GM21786 (cell line): ENCODE measurements around the gene LY86.
A peak's percentile ranks its signal among the peaks of the same experiment; 100 is the strongest.

ENCODE experiments used
- ATAC-seq: cut with Tn5 transposase; IDR thresholded peaks from one replicate; pipeline ENCODE4 v1.9.1; 2021; ENCODE audit not compliant: unreplicated experiment

The LY86 gene

DNA sequence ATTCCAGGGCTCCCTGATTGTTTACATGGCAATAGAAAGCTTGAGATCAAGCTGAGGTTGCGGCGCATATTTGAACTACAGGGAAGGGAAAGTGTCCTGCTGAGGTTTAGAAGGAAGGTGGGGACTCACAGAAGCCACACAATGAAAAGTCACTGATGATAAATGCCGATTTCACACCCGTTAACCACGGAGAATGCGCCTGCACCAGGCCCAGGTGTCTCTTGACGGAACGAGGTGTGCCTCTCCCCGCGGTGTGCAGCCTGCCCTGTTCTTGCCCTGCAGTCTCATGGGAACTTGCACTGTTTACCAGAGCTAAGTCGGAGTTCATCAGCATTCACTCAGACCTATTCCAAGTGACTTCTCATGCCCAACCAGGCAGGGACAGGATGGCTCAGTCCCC is 90.3 kb downstream of the LY86 start:
- ATAC-seq: no peak

DNA sequence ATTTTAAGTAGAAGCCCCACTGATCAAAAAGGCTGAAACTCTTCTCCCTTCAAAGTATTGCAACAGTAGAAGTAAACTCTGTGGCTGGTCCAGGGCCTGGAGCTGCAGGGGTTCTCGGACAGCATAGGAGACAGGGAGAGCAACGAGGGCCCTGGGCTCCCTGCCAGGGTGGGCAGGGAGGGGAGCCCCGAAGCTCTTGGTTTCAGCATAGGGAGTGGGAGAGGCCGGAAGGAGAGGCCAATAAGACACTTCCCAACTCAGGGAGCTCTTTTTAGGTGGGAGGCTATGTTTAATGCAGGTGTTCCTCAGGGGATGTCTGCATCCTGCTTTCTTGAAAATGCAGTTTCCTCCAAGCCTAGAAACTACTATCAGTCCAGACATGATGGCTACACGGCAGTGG is 91.1 kb downstream of the LY86 start:
- ATAC-seq: no peak

DNA sequence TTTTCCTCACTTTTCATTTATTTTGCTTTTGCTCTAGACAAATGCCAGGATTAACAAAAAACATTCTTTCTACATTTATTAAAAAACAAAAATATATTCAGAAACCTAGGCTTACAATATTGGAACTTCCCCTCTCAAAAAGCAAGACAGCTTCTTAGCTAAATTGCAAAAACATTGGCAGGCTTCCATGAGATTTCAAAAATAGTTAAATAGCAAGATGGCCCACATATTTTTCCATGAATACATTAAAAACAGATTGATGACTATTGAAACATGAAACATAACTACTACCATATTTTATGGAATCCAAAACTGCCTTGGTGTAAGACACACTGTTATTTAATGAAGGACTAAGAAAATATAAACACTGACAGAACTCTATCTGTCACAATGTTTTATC is 92.0 kb downstream of the LY86 start:
- ATAC-seq: no peak

DNA sequence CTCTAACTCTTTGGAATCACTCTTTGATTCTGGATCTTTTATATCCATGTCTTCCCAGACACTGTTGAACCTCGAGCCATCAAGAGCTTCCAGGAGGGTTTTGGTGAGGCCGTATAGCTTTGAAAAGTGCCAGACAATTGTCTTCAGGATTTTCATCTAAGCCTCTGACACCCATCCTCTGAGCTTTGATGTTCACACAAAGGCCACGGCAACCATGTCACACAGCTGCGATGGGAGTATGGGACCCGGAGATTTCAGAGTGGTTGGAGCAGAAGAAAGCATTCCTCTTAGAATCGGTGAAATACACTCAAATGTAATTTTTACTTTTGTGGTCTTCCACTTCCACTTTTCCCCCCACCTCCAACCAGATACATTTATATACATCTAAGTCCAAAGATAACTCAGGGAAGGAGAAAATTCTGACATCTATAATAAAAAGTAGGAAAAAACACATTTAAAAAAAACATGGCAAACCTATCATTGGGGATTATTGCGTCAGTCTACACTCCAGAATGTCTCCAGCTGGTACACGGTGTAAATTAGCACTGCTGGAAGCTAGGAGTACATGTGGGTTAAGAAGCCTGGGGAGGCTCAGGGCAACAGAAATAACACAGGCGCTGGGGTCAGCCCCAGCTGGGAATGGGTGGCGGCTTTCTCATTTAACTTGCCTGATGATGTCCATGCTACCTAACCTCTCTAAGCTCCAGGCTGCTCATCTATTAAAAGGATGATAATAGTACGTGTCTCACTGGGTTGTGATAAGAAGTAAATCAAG is 92.7 kb downstream of the LY86 start:
- ATAC-seq: no peak

DNA sequence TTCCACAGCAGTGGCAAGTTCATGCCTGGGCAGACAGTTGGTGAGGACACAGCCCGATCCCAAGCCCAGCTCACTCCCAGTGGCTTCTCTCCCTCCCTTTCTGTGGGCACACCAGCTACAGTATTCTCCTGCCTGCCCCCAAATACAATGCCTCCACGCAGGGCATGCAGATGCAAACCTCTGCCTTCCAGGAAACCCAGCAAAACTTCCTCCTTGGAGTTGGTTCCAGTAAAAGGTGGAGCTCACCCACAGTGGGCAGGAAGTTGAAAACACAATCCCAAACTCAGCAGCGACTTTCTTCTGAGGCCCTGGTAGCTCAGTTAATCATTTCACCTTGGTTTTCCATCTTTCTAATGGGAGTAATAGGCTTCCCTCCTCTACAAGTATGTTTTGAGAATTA is 93.7 kb downstream of the LY86 start:
- ATAC-seq: no peak

DNA sequence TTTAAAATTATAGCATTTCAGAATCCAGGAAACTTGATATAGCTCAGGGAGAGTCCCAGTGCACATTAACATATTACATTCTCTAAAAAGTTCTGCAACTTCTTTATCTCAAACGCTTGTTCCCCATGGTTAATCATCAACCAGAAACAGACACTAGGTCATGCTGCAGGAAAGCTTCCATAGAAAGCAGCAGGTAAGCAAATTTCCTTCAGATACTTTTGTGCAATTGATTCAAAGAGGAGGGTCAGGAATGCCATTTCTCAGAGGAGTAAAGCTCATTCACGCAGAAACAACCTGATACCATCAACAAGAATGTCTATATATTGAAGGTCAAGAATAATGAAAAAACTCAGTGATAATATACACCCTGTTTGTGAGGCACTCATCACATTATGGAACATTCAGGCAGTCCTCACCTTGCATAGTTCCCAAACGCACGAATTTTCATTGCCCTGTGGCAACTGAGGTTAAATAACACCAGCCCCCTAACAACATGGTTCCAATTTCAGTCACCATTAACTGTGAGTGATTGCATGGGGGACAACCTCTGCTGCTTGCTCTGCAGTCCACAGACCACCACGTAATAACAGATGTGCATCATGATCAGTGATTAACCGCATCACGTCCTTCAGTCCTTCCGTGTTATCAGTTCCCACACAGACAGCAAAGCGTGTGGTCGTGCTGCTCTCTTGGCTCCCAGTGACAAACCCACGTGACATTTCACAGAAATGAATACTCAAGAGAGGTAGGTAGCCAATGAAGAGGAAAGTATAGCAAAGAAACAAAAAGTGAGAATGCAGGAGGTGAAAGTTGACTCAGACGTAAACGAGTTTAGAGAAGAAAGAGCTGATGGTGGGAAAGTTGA is 95.7 kb downstream of the LY86 start:
- peak; percentile 86 for ATAC-seq

DNA sequence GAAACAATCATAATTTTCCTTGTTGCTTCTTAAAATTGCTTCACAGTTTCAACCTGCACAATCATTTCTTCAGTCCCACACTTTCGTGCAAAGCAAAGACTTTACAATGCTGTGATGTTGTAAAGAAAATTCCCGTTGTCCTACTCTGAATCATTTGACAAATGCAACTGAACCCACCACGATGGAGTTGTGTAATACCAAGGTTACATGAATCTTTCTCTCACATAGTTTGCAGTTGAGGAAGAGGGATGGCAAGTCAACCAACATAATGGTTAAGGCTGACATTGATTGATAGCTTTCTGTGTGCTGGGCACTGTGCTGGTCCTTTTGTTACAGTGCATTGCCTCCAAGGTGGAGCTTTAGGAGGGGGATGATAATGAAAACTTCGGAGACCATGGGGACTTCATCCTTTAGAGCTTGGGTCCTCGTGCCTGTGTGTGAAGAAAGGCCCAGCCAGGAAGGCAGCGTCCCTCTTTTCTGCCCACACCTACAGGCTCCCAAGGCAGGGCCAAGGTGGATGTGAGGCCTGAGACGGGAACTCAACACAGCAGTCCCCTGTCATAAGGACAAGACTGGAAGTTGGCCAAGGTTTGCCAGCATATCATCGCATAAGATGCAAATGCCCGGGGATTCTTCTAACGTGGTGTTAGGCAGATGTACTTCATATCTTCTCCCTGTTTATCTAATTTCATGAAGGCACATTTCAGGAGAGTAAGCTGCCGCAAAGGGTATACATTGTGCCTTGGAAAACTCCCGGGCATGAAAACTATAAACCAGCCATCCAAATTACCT is 96.9 kb downstream of the LY86 start:
- no peak for ATAC-seq

DNA sequence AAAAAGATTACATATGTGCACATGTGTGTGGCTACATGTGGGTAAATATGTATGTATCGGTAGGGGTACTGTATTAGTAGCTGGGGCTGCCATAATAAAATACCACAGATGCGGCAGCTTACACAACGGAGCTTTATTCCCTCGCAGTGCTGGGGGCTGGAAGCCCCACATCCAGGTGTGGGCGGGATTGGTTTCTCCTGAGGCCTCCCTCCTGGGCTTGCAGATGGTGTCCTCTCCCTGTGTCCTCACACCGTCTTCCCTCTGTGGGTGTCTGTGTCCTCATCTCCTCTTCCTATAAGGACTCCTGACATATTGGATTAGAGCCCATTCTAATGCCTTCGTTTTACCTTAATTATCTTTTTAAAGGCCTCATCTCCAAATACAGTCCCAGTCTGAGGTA is 97.7 kb downstream of the LY86 start:
- no peak for ATAC-seq

DNA sequence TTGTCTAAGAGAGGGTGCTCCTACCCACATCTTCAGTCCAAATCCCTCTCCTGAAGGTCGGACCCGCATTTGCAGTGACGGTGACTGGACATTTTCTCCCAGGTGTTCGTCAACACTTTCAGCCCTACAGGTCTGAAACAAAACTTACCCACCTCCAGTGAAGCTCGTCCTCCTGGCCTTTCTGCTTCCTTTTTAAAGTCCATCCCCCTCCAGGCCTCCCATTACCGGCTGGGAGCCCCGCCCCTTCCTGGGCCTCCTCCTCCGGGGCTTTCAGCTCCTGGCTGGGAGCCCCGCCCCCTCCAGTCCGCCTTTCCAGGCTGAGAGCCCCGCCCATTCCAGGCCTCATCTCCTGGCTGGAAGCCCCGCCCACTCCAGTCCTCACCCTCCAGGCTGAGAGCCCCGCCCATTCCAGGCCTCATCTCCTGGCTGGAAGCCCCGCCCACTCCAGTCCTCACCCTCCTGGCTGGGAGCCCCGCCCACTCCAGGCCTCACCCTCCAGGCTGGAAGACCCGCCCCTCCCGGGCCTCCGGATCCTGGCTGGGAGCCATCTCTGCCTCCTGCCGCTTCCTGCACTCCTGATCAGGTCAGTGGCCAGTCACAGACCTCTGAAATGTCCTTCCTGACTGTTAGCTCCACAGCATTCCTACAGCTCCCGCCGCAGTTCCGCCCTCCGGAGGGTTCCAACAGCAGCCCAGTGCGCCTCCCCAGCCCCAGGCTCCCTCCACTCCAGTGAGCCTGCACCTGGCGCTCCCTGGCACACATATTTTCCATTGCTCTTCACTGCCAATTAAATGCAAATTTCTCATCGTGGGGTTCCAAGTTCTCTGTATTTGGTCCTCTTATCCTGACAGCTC is 98.5 kb downstream of the LY86 start:
- ATAC-seq: no peak

DNA sequence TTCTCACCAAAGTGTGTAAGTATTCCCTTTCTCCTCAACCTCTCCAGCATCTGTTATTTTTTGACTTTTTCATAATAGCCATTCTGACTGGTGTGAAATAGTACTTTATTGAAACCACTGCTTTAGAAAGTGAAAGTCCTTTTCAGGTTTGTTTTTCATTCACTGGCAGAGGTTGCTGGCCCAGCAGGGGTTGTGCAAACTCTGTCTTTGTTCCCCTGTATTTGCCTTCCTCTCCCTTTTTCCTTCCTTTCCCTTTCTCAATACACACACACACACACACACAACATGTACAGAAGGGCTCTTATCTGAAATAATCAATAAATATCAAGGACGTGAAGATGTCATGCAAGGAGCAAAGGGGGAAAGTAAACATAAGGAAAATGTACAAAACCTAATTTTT is 99.8 kb downstream of the LY86 start:
- ATAC-seq: no peak

DNA sequence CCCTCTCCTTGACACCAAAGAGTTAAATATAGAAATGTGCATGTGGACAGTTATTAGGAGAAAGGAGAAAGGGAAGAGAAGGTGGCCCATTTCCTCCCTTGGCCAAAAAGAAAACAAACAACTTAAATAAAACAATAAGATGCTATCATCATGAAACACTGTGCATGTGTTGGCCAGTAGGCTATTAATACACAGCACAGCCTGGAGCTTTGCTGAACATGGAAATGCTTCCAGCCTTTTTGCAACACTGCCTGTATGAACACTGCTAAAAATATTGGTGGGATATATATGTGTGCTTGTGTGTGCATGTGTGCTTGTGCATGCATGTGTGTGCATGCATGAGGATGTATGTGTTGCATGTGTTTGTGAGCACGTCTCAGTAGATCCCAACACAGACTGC is 100.4 kb downstream of the LY86 start:
- no peak for ATAC-seq

DNA sequence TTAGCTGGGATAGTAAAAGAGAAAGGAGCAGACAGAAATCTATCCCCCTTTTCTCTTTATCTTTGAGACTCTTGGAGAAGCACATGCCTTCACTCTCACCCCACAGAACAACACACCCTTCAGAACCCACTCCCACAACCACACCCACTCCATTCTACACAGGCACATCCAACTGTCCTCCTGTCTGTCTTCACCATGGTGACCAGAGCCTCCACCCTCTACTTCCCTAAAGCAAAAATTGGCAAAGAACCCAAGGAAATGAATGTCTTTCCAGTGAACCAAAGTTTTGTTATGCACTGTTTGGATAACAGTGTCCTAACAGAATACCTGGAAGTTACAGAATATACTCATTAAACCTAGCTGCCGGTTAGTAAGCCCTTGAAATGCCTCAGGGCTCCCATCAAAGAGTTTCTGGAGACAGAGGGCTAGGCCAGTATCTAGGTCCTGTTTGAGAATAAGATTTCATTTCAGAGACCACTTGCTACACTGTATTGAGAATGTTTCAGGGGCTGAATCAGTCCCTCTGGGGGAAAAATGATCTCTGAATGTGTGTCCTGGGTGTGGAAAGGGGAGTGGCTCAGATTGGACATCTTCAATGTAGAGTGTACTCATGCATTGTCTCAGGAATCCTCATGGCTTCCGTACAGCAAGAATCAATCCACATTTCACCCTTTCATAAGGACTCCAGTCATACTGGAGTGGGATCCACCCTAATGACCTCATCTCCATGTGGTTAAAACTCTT is 101.1 kb downstream of the LY86 start:
- no peak for ATAC-seq

DNA sequence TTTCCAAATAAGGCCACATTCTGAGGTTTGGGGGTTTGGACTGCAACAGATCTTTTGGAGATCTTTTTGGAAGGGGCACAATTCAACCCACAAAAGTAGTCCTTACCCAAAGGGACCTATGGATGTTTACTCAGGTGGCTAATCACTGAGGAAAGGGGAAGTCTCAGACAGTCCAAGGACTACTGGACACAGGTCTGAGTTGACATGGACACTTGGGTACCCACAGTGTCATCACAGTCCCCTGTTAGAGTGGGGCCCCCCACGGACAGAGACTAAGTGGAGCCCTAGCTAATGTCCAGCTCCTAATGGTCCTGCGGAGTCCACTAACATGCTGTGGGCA is 101.6 kb downstream of the LY86 start:
- no peak for ATAC-seq

DNA sequence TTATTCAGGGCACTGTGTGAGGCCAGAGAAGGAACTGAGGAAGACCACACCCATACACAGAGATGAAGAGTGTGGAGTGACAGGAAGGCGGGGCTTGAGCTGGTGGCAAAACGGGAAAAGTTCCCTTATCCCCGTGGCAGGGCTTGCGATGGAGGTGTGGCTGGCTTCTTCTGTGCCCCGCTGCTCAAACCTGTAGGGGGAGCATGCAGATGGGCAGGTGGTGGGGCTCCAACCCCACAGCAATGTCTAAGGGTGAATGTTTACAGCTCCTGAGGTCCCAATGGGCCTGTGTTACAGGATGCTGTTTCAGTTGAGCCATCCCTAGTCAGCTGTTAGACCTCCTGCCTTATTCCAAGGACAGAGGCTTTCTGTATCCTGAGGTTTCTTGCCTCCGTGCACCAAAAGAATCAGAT is 105.9 kb downstream of the LY86 start:
- ATAC-seq: no peak

DNA sequence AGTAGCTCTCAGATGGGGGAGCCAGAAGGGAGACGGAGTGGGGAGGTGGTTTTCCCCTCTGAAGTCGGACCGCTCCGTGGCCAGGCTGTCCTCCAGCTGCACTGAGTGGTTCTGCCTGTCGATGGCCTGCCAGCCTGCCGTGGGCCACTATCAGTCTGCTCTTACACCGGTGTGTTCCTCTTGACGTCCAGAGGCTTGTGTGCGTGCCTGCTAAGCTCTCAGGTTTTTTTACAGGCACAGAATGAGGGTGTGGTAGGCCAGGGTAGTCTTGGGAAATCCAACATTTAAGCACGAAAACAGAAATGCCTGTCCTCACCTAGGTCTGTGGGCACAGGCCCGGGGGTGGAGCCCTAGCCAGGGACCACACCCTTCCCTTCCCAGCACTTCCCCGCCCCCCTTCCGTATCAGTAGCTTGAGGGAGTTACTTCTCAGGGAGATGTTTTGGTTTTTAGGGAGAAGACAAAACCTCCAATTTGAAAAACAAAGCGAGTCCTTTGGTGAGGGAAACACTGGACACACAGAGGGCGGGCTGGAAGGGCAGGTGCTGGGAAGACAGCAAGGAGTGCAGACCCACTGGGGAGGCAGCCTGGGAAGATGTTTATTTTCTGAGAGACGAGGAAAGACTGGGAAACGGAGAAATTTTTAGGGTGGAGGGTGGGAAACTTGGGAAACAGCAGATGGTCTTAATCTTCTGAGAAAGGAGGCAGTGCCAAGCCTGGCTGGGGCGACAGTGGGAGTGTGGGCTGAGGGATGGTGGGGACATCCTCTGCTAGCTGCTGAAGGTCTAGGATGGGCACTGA is 106.5 kb downstream of the LY86 start:
- ATAC-seq: no peak

DNA sequence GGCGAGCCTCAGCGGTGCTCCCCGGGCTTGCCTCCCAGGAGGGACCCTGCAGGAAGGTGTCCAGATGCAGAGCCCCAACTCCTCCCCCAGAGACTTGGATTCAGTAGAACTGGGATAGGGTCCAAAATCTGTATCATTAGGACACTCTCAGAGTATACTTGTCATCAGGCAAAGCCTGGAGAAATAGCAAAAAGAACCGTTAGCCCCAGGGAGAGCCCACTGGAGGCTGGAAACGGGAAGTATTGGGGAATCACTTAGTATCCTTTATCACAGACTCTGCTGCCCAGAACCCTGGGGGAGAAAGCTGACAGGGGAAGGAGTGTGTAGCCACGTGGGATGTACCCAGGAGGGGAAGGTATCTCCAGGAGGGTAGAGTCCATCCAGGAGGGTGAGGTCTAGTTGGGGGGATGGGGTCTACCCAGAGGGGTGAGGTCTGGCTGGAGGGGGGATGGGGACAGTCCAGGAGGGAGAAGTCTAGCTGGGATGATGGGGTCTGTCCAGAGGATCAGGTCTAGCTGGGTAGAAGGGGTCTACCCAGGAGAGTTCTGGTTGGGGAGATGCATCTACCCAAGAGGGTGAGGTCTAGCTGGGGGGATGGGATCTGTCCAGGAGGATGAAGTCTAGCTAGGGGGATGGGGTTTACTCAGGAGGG is 107.2 kb downstream of the LY86 start:
- ATAC-seq: no peak

DNA sequence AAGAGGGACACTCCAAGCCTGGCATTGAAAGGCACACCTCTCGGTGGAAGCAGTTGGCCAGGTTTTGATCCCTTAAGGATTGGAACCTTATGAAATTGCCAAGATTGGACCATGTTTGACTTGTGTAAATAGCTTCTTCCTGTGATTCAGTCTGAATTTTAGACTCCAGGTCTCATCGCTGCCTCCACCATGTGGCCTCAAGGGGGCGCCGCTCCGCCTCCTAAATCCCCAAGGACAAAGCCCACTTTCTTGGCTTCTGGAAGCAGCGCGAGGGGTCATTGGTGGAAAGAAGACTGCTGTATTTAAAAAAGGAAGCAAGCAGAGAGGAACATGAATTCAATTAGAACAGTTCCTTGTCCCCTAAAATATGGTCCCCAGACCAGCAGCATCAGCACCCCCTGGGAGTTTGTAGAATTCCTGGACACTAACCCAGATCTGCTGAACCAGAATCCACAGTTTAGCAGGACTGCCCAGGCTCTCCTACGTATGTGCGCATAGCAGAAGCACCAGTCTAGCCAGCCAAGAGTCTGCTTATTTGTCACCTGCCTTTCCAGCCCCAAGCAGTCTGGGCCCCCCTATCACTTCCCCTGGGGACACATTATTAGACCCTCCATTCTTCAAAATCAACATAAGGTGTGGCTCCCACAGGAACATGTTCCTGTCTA is 108.5 kb downstream of the LY86 start:
- ATAC-seq: no peak

DNA sequence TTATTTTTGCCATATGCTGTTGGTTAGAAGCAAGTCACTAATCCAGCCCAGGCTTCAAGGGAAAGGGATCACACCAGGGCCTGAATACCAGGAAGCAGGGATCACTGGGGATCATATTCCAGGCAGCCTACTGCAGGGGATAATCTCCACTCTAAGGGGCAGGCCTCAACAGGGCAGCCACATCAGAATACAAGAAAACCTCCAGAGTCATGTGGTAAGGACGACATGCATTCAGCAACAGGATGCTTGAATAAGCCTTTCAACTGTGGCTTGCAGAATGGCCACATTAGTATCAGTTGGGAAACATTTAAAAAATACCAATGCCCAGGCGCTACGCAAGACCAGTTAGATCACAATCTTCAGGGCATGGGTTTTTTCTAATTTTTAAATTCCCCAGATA is 109.1 kb downstream of the LY86 start:
- ATAC-seq: no peak
